GM13977 (cell line): ENCODE data around the gene SMIM23.

Experiments
- DNase-seq: peaks from one replicate; pipeline ENCODE4 v3.0.0; 2012; ENCODE audit warnings: low spot score
- in situ Hi-C: fragments of 300-500 bp; cut with MboI; formaldehyde crosslinking; loops from one replicate; pipeline ENCODE4 v1.12.0; 2022; ENCODE audit warnings: low sequenced_read_pairs, low pct_unique_long_range_greater_than_20kb, mixed read lengths, inconsistent platforms; ENCODE audit not compliant: unreplicated experiment
- TF ChIP-seq, protein P1 (sequence below): IDR thresholded peaks from 2 replicates; pipeline ENCODE4 v1.5.1; 2012; ENCODE audit warnings: mild to moderate bottlenecking, control low read depth; ENCODE audit not compliant: insufficient read depth; ENCODE audit errors: extremely low read depth, missing control alignments

The SMIM23 gene

DNA sequence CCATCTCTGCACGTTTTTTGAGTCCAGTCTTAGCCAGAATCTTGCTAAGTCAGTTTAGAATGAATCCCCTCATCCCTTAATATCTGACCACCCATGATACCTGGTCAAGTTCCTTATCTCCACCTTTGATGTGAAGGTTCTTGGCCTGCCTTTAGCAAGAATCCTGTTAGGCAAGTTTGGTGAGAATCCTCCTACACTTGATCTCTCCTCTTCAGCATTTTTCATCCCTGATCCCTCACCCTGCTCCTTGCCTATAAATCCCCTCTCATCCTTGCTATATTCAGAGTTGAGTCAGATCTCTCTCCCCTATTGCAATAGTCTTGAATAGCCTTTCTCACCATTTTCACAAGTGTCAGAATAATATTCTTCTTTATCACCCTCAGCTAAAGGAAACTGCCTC, 31.0 kb downstream of the SMIM23 start:
- DNase-seq = no peak
- TF ChIP-seq, protein P1, sequence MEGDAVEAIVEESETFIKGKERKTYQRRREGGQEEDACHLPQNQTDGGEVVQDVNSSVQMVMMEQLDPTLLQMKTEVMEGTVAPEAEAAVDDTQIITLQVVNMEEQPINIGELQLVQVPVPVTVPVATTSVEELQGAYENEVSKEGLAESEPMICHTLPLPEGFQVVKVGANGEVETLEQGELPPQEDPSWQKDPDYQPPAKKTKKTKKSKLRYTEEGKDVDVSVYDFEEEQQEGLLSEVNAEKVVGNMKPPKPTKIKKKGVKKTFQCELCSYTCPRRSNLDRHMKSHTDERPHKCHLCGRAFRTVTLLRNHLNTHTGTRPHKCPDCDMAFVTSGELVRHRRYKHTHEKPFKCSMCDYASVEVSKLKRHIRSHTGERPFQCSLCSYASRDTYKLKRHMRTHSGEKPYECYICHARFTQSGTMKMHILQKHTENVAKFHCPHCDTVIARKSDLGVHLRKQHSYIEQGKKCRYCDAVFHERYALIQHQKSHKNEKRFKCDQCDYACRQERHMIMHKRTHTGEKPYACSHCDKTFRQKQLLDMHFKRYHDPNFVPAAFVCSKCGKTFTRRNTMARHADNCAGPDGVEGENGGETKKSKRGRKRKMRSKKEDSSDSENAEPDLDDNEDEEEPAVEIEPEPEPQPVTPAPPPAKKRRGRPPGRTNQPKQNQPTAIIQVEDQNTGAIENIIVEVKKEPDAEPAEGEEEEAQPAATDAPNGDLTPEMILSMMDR = no peak
- in situ Hi-C loops = no loop called here

DNA sequence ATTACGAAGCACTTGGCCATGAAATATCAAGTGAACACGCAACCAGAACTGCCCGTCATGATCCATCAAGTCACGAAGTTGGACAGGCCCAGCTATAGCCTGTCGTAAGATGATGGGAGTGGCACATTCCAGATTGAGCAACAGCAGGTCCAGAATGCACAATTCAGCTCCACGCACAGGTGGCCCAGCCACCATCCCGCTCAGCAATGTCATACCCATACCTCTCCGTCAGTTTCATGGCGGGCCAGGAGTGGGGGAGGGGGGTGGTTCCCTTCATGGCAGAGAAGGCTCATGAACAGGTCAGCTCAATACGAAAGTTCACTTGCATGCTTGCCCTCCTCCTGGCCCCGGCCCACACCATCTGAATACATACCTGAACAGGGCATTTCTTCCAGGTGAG, 34.9 kb downstream of the SMIM23 start:
- in situ Hi-C loops = no loop called here
- TF ChIP-seq, protein P1 = no peak
- no peak for DNase-seq

DNA sequence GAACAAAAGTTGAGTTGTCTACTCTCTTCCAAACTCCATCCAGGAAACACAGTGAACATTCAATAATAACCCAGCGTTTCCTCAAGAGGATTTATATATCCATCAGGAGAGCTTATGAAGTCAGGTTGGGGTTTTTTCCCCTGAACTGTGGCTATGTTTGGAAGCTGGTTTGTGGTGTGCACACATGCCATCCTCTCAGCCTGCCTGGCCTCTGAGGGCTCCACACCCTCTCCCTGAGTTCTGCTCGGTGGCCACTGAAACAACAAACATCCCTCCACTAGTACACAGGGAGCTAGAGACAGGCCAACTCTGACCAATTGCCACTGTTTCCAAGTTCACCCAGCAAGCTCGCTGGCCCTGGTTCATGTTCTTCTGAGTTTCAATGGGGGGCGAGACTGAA, 35.7 kb downstream of the SMIM23 start:
- TF ChIP-seq, protein P1 = no peak
- DNase-seq = no peak
- in situ Hi-C loops = no loop called here

DNA sequence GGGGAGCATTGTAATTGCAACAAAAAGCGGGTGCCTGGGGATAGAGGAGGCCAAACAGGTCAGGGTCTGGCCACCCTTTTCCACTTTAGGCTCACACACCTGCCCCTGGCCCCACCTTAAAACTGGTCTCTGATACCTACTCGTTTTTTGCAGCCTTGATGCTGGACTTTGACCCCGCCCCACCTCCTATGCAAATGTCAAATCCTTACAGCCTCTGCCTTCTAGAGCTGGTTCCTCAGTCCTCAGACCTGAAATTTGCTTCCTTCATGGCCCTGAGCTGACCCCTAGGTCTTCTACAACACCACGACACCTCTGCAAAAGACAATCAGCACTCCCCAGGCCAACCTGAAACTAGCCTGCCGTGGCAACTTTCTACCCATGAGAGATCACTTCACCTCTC, 37.7 kb downstream of the SMIM23 start:
- no peak for DNase-seq
- in situ Hi-C loops = no loop called here
- TF ChIP-seq, protein P1 = no peak

DNA sequence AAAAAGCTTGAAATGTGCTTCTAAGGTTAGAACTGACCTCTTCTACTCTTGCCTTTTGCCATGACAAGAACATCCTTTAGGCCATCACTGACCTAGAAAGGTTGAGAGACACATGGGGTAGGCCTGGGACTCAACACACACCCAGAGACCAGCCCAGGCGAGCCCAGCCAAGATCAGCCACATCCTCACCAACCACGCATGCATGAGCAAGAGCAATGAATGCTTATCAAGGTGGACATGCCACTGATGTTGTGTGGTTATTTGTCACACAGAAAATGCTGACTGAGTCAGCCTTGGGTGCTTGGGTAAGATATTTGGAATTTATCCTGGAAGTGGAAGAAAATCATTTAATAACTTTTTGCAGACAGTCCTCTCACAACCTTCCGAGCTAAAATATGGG, 39.4 kb downstream of the SMIM23 start:
- in situ Hi-C loops = no loop called here
- TF ChIP-seq, protein P1 = no peak
- no peak for DNase-seq

DNA sequence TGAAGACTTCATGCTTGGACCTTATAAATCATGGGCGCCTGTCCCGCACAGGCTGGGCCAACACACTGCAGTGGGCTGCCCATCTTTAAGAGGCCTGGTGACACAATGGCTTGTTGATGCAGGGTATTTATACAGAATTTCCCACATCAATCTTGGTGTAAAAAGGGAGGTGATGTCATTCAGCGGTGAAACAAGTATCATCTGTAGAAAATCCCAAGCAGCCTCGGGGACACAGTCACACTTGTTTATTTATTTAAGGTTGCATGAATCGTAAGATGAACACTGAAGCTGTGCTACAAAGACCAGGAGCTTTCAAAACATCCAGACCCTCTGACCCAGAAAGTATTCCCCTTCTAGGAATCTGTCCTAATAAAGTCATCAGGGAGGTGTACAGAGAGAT, 40.5 kb downstream of the SMIM23 start:
- TF ChIP-seq, protein P1 = no peak
- no peak for DNase-seq
- in situ Hi-C loops = no loop called here

DNA sequence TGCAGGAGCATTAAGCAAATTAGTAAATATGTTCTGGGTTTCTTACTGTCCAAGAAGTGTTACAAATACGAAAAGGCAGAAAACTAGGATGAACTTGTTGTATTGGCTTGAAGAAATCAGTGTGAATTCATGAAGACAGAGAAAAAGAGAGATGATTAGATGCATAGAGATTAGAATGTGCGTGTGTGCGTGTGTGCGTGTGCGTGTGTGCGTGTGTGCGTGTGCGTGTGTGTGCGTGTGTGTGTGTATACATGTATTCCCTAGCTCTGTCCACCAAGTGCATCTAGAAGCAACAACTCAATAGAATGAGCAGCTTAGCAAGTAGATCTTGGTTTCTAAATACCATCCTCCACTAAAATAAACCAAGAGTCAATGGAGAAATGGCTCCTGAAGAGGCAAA, 41.5 kb downstream of the SMIM23 start:
- TF ChIP-seq, protein P1 = no peak
- DNase-seq = no peak
- in situ Hi-C loops = no loop called here
